Stimulated activated CD4-positive, alpha-beta T cell treated with anti-CD3 and anti-CD28 coated beads, Interleukin-12 subunit alpha, Interleukin-12 subunit beta, amount 100 ng/mL, for 24 hours (primary cell): Measurements from ENCODE around the gene ASB8.

Experiments used
- DNase-seq, 2 experiments: peaks; one replicate each; pipeline ENCODE4 v3.0.0-alpha.2; 2020; ENCODE audit warnings: low read depth in 2 of 2

Gene ASB8

GRCh38 chr12:48105867-48106680 is 51.2 kb downstream of the ASB8 start, which contains the start of gene SENP1:
Gene SENP1 (minus strand): TSS chr12:48106079. CDS start chr12:48101472, 4,607 bp downstream.
- peak; percentile 83 to 85 for DNase-seq

- peak in 1 of 2 experiments; percentile 16 for DNase-seq
Observed at GRCh38 chr12:48105321-48105866, 51.9 kb downstream of the ASB8 start.

- DNase-seq, result no peak
Observed at GRCh38 chr12:48104531-48104930, 52.8 kb downstream of the ASB8 start.
